ENCODE measurements around the gene RABGAP1L. TPM values are rescaled to one million over a fixed set of nuclear protein-coding genes. Genes with fewer than 3 reads are reported as not detected.

The RABGAP1L gene
- total and polyA plus RNA-seq, 2 of the 8 experiments (the other 6 are each of a cell fraction or from before 2014, with no cell fraction given) = 33.3 to 156 TPM

DNA sequence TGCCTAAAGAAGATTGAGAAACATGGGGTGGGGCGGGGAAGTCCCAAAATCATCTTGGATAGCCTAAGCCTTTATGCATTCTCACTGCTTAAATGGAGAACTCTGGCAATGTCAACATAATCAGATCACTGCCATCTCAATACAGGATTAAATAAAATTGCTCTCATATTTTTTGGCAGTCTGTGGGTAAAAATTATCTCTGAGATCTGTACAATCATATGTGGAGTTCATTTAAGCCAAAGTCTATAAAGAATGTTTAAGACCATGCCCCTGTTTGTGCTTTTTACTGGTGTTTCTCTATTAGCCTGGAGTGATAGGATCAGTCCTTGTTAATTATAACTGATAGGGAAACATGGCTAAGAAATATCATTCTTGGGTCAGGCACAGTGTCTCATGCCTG is 424.8 kb downstream of the RABGAP1L start:
- no peak overlapping the region for H3K4ac ChIP-seq (replicated peaks; ENCODE audit: insufficient read length, low read depth, low read length)
- H2BK5ac ChIP-seq (ENCODE audit: low read depth, low read length) = no peak overlapping the region
- no peaks in the 10 kb centered on the region for H3K79me2 ChIP-seq (ENCODE audit: control insufficient read depth in 1 of 2, insufficient read depth in 2 of 2, low read length in 2 of 2)
- WGBS, 2 experiments (ENCODE audit: extremely low coverage in 1 of 2, insufficient coverage in 1 of 2, insufficient read length in 1 of 2, insufficient replicate concordance in 2 of 2, low coverage in 1 of 2, low lambda C conversion rate in 2 of 2, missing lambda C conversion rate in 1 of 2) = 94% methylated on average over 1 of the region's 1 CpG; no CpG with 5 or more reads in 1 of the 2 experiments
- H2BK15ac ChIP-seq (ENCODE audit: low read length) = no peak overlapping the region
- H4K91ac ChIP-seq (replicated peaks; ENCODE audit: insufficient read length, low read length) = no peak overlapping the region
- no peak overlapping the region for H2AFZ ChIP-seq (ENCODE audit: low read length)
- H2BK20ac ChIP-seq (ENCODE audit: low read length) = no peak overlapping the region
- no peak overlapping the region for H3K9ac ChIP-seq (replicated peaks in 1 of 4; ENCODE audit: extremely low read depth in 1 of 4, low read depth in 3 of 4, low read length in 3 of 4)
- ChIA-PET POLR2A (ENCODE audit: partially characterized antibody) (no interaction called here), CTCF (ENCODE audit: partially characterized antibody) (interaction anchor here (0.7 kb wide), 1 partner anchor 96 kb away, joined by 3 read pairs; no protein-coding TSS in a partner anchor)
- no peaks in the 10 kb centered on the region for H3K4me1 ChIP-seq (replicated peaks in 1 of 4; ENCODE audit: control insufficient read depth in 3 of 4, insufficient read depth in 4 of 4, low read length in 3 of 4)
- no peak overlapping the region for H4K5ac ChIP-seq (ENCODE audit: insufficient read length, low read depth, low read length)
- H4K8ac ChIP-seq (ENCODE audit: extremely low read depth, insufficient read depth, low read length) = no peak overlapping the region
- H3K9me3 ChIP-seq (ENCODE audit: insufficient read depth in 2 of 2, low read depth in 1 of 2, low read length in 1 of 2) = no peaks in the 10 kb centered on the region
- H3K4me2 ChIP-seq (ENCODE audit: insufficient read depth in 1 of 2, low read depth in 2 of 2, low read length in 2 of 2) = no peak overlapping the region
- H3K27me3 ChIP-seq (replicated peaks in 1 of 4; ENCODE audit: control insufficient read depth in 3 of 4, extremely low read depth in 1 of 4, insufficient read depth in 3 of 4, low read length in 3 of 4) = no peaks in the 10 kb centered on the region
- no peak overlapping the region for H3K27ac ChIP-seq (ENCODE audit: low read depth, low read length)
- no peaks in the 10 kb centered on the region for H3K79me1 ChIP-seq (ENCODE audit: low read depth, low read length)
- no peaks in the 10 kb centered on the region for H3K36me3 ChIP-seq (ENCODE audit: control insufficient read depth in 2 of 4, insufficient read depth in 4 of 4, low read length in 3 of 4)
- no peak overlapping the region for H3K4me3 ChIP-seq (ENCODE audit: extremely low read depth in 1 of 4, insufficient read depth in 2 of 4, low read depth in 3 of 4, low read length in 4 of 4)
- H2BK12ac ChIP-seq (ENCODE audit: low read depth, low read length) = no peak overlapping the region
- H4K20me1 ChIP-seq (replicated peaks in 1 of 2; ENCODE audit: control insufficient read depth in 1 of 2, insufficient read depth in 2 of 2, low read length in 2 of 2) = no peaks in the 10 kb centered on the region
- FAIRE-seq = no peak
- no peak overlapping the region for H2AK5ac ChIP-seq (ENCODE audit: low read depth, low read length)
- H3K23ac ChIP-seq (ENCODE audit: insufficient read length) = no peak overlapping the region
- no peak overlapping the region for H3K18ac ChIP-seq (ENCODE audit: extremely low read depth, low read length)
- no peak overlapping the region for H2BK120ac ChIP-seq (replicated peaks; ENCODE audit: low read depth, low read length)
- no peak for DNase-seq (ENCODE audit: low read depth in 1 of 2, low spot score in 2 of 2)
- no peak overlapping the region for H3K14ac ChIP-seq (ENCODE audit: insufficient read length)
- H3K23me2 ChIP-seq (ENCODE audit: low read depth, low read length) = no peaks in the 10 kb centered on the region
- H3K56ac ChIP-seq (replicated peaks; ENCODE audit: insufficient read length, low read depth, low read length) = no peak overlapping the region
- TF ChIP-seq JUND (IDR thresholded peaks at IDR 0.05; ENCODE audit: low read length) = no peak
- no peak for TF ChIP-seq ASH2L (IDR thresholded peaks at IDR 0.05; ENCODE audit: low read length)
- TF ChIP-seq MAFK (IDR thresholded peaks at IDR 0.05; ENCODE audit: low read depth, low read length) = no peak
- no peak for TF ChIP-seq USF2 (IDR thresholded peaks at IDR 0.05; ENCODE audit: low read length)
- TF ChIP-seq NANOG (IDR thresholded peaks at IDR 0.05; ENCODE audit: insufficient read depth, low read depth, low read length, poor library complexity, severe bottlenecking) = no peak
- no peak for TF ChIP-seq TAF1 (IDR thresholded peaks at IDR 0.05; ENCODE audit: low read depth, low read length)
- TF ChIP-seq SRF (IDR thresholded peaks at IDR 0.05; ENCODE audit: low read depth, low read length) = no peak
- no peak for TF ChIP-seq FOSL1 (IDR thresholded peaks at IDR 0.05; ENCODE audit: insufficient read depth, low read depth, low read length)
- no peak for TF ChIP-seq HDAC6 (IDR thresholded peaks at IDR 0.05; ENCODE audit: low read depth, low read length)
- TF ChIP-seq YY1 (IDR thresholded peaks at IDR 0.05; ENCODE audit: low read depth, low read length) = no peak
- no peak for TF ChIP-seq BACH1 (IDR thresholded peaks at IDR 0.05; ENCODE audit: low read length)
- no peak for TF ChIP-seq HDAC2 (IDR thresholded peaks at IDR 0.05; ENCODE audit: borderline replicate concordance in 1 of 2, low read depth in 2 of 2, low read length in 2 of 2)
- no peak for TF ChIP-seq RBBP5 (IDR thresholded peaks at IDR 0.05; ENCODE audit: borderline replicate concordance, low read depth, low read length)
- TF ChIP-seq TCF12 (IDR thresholded peaks at IDR 0.05; ENCODE audit: low read depth, low read length) = no peak

All from H1 (cell line).